ENCODE results near the gene LTC4S.

Gene LTC4S

DNA sequence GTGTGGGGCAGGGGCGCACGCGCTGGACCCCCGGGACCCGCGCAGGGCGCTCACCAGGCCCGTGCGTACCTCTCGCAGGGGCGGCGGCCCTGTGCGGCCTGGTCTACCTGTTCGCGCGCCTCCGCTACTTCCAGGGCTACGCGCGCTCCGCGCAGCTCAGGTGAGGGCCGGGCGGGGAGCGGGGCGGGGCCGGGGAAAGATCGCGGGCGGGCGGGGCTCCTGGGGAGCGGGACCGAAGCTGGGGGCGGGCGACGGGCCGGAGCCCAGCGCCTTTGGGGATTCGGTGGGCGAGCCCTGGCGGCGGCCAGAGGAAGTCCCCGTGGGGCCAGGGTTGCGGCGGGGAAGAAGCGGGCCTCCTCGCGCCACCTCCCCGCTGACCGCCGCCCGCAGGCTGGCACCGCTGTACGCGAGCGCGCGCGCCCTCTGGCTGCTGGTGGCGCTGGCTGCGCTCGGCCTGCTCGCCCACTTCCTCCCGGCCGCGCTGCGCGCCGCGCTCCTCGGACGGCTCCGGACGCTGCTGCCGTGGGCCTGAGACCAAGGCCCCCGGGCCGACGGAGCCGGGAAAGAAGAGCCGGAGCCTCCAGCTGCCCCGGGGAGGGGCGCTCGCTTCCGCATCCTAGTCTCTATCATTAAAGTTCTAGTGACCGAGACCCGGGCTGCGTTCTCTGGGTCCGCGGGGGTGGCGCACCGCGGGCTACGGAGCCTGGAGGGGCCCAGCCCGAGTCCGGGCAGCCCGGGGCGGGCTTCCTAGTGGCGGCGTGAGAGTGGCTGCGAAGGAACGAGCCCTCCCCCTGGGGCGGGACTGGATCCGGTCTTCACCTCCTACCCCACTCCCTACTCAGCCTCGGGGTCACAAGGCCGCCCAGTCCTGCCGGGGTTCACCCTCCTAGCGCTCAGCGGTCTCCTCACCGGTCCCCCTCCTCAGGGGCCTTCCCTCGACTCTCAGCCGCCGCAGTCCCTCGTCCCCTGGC is 2.4 kb downstream of the LTC4S start:
- peak; percentile 60 for DNase-seq (ENCODE audit: low spot score)

GRCh38 chr5:179796877-179797608 is 3.3 kb downstream of the LTC4S start:
- DNase-seq (ENCODE audit: low spot score): no peak

DNA sequence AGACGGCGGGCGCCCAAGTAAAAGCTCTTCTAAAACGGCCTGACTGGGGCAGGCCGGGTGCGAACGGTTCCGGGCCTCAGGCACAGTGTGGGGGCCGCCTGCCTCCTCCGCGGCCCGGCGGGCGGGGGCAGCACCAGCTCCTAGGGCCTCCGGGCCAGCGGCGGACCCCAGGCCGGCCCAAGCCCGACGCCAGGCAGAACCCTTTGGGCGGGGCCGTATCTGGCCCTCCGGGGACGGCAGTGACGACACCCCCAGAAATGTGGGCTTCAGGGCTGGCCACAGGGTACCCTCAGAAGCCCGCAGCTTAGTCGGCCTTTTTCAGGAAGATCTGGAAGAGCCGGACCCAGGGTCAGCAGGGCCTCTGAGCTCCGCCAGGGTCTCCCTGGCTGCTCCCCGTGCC is 4.0 kb downstream of the LTC4S start:
- DNase-seq (ENCODE audit: low spot score): no peak

GRCh38 chr5:179798144-179798770 is 4.5 kb downstream of the LTC4S start:
- DNase-seq (ENCODE audit: low spot score): no peak

GRCh38 chr5:179798771-179799643 is 5.2 kb downstream of the LTC4S start:
- no peak for DNase-seq (ENCODE audit: low spot score)

DNA sequence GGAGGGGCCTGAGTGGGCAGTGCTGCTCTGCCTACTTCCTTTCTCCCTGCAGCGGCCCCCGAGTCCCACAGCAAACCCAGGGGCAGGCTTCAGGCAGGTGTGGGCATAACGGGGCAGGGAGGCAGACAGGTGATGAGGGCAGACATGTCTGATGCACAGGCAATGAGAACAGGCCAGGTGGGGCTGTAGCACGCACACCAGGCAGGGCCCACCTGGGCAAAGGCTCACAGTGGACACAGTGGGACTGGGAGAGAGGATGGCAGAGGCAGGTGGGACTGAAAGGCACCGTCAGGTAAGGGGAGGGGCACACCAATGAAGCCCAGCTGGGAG is 5.8 kb downstream of the LTC4S start:
- DNase-seq (ENCODE audit: low spot score): no peak

DNA sequence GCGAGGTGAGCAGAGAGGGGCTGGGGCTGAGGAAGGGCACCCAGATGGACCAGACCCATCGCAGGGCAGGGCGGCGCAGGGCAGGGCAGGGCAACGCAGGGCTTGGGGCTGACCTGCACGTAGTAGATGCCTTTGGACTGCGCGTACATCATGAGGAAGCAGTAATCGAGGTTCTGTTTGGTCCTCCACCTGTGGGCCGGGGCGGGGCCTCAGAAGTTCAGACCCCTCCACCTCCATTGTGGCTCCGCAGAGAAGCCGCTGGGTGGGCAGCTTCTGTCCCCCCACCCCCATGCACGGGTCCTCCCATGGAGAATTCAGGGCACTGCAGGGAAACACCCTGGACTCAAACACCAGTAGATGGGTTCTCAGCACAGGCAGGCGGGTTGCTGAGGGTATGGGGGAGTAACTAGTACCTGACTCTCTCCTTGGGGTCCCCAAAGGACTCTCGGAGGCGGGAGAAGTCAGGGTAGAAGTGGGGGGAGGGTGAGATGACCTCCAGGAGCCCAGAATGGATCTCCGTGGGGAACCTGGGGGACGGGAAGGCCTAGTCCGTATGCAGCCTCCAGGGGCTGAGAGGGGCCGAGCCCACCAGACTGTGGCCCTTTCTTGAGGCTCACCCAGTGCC is 6.4 kb downstream of the LTC4S start:
- no peak for DNase-seq (ENCODE audit: low spot score)

DNA sequence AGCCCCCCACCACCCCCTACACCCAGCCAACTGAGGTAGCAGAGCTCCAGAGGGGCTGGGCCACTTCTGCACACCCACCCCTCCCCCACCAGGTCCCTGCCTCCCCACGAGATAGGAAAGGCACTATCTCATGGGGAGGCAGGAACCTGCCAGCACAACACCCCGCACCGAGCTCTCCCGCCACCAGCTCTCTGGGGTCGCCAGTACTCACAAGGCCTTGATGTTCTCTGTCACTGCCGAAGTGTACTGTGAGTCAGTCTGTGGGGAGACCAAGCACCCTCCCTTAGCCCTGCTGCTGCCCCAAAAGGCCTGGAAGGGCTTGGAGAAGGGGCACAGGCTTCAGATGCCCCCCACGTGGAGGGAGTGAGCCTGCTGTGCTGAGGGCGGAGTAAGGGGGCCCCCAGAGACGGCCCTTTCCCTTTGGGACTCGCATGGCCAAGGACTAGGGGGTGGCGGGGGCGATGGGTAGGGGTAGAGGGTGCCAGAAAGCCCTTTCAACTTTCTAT is 7.0 kb downstream of the LTC4S start:
- DNase-seq (ENCODE audit: low spot score): no peak

- peak; percentile 84 for DNase-seq (ENCODE audit: low spot score)
Observed at GRCh38 chr5:179801304-179802206, 7.8 kb downstream of the LTC4S start.

GRCh38 chr5:179802207-179802883 is 8.6 kb downstream of the LTC4S start:
- no peak for DNase-seq (ENCODE audit: low spot score)

DNA sequence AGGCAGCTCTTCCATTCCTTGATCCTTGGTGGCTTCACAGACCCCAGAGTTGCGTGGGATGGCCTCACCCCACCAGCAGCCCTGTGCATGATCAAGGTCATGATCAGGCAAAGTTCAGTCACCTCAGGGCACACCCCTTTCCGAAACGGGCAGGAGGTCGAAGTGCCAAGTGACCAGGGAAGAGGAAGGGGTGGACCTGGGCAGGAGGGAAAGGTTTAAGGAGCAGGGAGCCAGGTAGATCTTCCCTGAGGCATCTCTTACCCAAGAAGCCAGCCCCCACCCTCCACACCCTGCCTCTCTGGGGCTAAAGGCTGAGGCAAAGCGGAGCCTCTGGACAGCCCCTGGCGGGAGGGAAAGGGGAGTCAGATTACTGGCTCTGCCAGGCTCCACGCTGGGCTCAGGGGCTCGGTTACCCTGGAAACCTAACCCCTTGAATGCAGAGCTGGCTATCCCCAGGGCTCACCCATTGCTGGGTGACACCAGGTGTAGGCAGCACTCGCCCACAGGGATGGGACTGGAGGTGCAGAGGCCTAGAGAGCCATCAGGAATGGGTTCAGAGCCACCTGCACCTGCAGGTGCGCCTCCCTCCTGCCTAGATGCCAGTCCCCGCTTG is 9.3 kb downstream of the LTC4S start:
- DNase-seq (ENCODE audit: low spot score): no peak

DNA sequence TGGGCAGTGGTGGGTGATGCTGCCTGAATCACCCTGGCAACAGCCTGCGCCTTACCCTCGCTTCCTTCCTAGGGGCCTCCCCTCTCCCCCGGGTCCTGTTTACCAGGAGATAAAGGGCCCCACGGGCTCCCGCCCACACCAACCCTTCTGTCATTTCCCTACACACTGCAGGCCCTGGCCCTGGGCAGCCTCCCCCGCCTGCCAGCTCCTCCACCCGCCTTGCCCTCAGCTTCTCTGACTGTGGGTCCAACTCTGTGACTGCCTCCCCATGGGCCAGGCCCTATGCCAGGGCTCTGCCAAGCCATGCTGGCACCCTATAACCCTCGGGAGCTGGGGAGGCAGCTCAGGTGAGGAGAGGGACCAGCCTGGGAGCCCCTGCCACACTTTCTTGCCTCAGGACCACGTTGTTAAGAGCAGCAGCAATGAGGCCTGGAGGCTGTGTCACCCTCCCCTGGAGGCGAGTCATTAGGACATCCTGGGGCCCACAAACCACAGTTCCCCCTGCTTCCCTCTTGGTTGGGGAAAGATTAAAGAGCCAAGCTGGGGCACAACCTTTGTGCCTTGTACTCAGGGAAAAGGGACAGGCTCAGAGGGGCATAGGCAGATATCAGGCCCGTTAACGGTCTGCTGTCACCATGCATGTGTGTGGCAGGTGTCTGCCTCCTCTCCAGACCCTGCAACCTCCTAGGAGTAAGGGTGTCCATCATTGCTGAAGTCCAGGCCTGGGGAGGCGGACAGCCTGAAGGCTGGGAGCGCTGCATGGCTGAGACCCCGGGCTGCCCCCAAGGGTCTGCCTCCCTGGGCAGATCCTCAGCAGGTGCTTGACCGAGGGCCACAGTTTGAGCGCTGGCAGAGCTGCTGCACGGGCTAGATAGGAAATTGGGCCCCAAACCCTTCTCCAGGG is 10.1 kb downstream of the LTC4S start:
- DNase-seq (ENCODE audit: low spot score): no peak

DNA sequence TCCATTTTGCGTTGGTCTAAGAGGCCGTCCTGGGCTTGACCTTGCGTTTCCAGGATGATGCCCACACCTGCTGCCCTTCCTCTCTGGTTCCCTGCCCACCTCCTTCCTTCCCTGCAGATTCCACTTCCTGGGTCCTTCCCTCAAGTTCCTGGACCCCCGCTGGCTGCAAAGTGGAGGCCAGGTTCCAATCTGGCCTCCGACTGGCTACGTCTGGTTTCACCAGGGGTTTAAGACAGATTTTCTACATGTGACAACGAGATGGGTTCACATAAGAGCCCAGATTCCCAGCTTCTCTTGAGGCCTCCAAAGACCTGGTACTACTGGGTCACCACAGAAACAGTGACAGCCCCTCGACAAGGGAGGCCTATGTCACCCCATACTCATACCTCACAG is 10.8 kb downstream of the LTC4S start:
- no peak for DNase-seq (ENCODE audit: low spot score)

- DNase-seq (ENCODE audit: low spot score): no peak
Observed at GRCh38 chr5:179805070-179805528, 11.3 kb downstream of the LTC4S start.

DNA sequence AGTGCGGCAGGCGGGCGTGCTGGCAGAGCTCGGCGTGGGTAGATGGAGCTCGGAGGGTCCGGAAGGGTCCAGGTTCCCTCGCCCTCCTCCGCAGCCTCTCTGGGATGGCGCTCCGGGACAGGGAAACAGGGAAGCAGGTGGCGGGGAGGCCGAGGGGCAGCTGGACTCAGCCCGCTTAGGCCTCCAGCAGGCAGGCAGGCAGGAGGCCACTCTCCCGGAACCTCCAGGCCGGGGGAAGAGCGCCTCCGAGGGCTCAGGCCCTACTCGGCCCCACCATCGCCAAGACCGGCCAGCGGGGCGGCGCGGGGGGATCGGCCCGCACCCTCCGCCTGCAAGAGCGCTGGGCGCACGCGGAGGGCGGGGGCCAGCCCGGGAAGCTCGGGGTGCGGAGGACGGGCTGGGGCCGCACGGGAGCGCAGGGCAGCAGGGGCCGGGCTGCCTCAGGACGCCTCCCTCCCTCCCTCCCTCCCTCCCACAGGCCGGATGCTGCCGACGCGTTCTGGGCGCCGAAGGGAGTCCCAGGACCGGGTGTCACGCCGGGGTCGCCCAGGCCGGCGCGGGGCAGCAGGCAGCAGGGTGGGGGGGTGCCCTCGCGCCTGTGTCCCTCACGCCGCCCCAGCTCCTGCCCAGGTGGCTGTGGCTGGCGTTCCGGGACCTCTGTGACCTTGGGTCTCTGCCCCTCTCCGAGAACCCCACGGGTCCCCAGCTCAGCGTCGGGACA is 11.9 kb downstream of the LTC4S start:
- DNase-seq (ENCODE audit: low spot score): no peak

DNA sequence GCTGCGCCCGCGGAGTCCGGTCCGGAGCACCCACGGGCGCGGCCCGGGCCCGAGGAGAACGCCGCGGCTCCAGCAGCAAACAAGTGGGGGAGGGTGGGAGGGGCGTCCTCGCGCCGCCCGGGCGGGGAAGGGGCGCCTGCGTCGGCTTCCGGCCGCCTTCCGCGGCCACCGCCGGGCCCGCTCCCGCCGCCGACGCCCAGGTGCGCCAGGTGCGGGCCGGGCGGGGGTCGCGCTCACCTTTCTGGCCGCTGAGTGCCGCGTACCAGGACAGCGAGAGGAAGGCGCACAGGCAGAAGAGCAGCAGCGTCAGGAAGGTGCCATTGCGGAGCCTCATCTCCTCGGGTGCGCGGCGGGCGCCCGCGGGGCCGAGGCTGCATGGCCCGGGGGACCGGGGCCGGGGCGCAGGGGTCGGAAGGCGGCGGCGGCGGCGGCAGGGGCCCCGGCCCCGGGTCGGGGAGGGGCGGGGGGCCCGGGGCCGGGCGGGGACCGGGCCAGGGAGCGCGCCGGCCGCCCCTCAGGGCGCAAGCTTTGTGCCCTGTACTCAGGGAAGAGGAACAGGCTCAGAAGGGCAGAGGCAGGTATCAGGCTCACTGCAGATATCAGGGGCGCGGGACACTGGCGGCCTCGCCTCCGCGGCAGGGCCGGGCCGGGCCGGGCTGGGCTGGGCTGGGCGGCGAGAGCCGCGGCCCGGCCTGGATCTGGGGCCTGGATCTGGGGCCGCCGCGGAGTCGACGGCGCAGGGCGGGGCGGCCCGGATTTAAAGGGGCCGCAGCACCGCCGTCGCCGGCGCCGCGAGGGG is 12.7 kb downstream of the LTC4S start, which contains the start of gene MGAT4B:
Gene MGAT4B (minus strand): TSS at position 617 of the 799 bp plus-strand sequence. CDS start 283 bp downstream, at position 334.
- DNase-seq (ENCODE audit: low spot score): peak; percentile 65
